Dermis blood vessel endothelial cell (primary cell): ENCODE data around the gene DEFB110. TPM values are rescaled to one million over a fixed set of nuclear protein-coding genes. Genes with fewer than 3 reads are reported as not detected.

ENCODE experiments used
- total RNA-seq: library from RNA; depleted of rRNA; stranded (reverse); fragments of >200 nt; gene quantifications from 2 replicates; pipeline ENCODE4 v1.2.3, GENCODE V29; 2014

DEFB110 gene
- total RNA-seq, 1 donor from 2014 or later: not detected

Other genes with a start within 250 kb of the DEFB110 start
- gene PGK2, start 234.7 kb downstream of the DEFB110 start, total RNA-seq: not detected in 2 replicates
- gene CRISP1, start 155.5 kb downstream of the DEFB110 start, total RNA-seq: not detected in 2 replicates
- not detected in 2 replicates for gene DEFB114, start 57.8 kb downstream of the DEFB110 start, total RNA-seq
- gene DEFB113, start 52.4 kb downstream of the DEFB110 start, total RNA-seq: not detected in 2 replicates
- not detected in 2 replicates for gene DEFB112, start 27.9 kb upstream of the DEFB110 start, total RNA-seq